IPS-20b (cell line): ENCODE data around the gene ABCG4.
A peak's percentile ranks its signal among the peaks of the same experiment; 100 is the strongest.
"Not testable (repeated sequence)": the region's sequence is repeated elsewhere in the genome, so short reads cannot be mapped to it uniquely, and the experiment has no call there.

Experiments
- H3K27ac ChIP-seq: one replicate; pipeline ENCODE4 v1.5.1; 2013; ENCODE audit warnings: low read length
- H3K27me3 ChIP-seq: 2 replicates; pipeline ENCODE4 v1.6.1; 2013; ENCODE audit warnings: mild to moderate bottlenecking, low read length, inconsistent platforms; ENCODE audit not compliant: insufficient read depth
- H3K36me3 ChIP-seq: 2 replicates; pipeline ENCODE4 v1.6.1; 2013; ENCODE audit warnings: low read depth, mild to moderate bottlenecking, inconsistent platforms, low read length, moderate library complexity; ENCODE audit not compliant: insufficient read depth
- H3K4me1 ChIP-seq: 2 replicates; pipeline ENCODE4 v1.6.1; 2013; ENCODE audit warnings: mild to moderate bottlenecking, control low read depth, inconsistent platforms, low read length, moderate library complexity; ENCODE audit not compliant: insufficient read depth
- H3K4me3 ChIP-seq: 2 replicates; pipeline ENCODE4 v1.5.1; 2013; ENCODE audit warnings: mild to moderate bottlenecking, low read length, inconsistent platforms
- H3K9ac ChIP-seq: 2 replicates; pipeline ENCODE4 v1.6.1; 2013; ENCODE audit warnings: low read depth, mild to moderate bottlenecking, inconsistent platforms, low read length, moderate library complexity
- H3K9me3 ChIP-seq: 2 replicates; pipeline ENCODE4 v1.6.1; 2013; ENCODE audit warnings: mild to moderate bottlenecking, low read depth, low read length, inconsistent platforms; ENCODE audit not compliant: insufficient read depth

ABCG4 gene

DNA sequence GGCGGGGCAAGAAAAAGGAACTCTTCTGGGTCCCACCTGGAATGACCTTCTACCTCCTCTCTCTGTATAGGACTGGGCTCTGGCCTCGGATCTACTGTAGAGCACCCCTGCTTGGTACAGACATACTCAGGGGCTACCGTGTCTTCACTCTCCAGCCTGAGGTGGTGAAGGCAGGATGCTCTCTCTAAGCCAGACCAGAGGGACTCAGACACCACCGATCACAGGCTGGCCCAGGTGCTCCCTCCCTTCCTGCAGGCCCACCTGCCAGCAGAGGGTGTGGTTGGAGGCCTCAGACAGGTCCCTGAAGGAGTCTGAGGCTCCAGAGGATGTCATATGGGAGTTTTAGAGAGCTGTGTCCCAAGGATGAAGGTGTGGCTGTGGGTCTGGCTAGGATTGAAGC is 40.5 kb downstream of the ABCG4 start:
- Histone ChIP-seq H3K36me3 (no peaks in the 10 kb centered on the region), H3K9ac (no peak overlapping the region), H3K27me3 (no peaks in the 10 kb centered on the region), H3K9me3 (no peaks in the 10 kb centered on the region), H3K4me3 (no peak overlapping the region), H3K4me1 (no peaks in the 10 kb centered on the region), H3K27ac (no peak overlapping the region)

DNA sequence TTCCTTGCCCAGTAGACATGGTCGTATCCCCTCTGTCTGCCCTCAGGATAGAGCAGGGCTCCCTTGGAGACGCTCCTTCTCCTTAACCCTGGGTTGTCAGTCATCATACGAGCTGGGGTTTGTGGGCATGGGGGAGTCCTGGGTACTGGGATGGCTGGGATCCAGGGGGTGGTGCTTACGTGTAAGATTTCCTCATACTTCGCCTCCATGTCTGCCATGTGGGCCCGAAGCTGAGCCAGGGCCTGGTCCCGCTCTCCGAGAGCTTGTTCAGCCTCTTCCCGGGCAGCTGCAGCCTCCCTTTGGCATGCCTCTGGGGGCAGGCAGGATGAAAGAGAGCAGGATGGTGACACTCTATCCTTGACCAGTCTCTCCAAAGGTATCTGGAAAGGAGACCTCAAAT is 41.7 kb downstream of the ABCG4 start:
- Histone ChIP-seq H3K4me3 (no peak overlapping the region), H3K9ac (no peak overlapping the region), H3K9me3 (no peaks in the 10 kb centered on the region), H3K36me3 (no peaks in the 10 kb centered on the region), H3K4me1 (peaks cover 3% of the 10 kb centered on the region; the same call in 1 of the 2 replicates), H3K27me3 (no peaks in the 10 kb centered on the region), H3K27ac (no peak overlapping the region)

DNA sequence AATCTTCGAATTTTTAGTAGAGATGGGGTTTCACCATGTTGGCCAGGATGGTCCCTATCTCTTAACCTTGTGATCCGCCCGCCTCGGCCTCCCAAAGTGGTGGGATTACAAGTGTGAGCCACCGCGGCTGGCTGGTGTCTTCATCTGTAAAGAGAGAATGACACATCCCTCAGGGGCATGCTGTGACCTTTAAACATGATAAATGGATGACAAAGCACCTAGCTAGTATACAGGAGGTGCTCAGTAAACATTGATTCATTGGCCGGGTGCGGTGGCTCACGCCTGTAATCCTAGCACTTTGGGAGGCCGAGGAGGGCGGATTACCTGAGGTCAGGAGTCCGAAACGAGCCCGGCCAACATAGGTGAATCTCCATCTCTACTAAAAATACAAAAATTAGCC is 42.4 kb downstream of the ABCG4 start:
- H3K27me3 ChIP-seq, H3K27ac ChIP-seq, H3K9ac ChIP-seq: not testable (repeated sequence)

DNA sequence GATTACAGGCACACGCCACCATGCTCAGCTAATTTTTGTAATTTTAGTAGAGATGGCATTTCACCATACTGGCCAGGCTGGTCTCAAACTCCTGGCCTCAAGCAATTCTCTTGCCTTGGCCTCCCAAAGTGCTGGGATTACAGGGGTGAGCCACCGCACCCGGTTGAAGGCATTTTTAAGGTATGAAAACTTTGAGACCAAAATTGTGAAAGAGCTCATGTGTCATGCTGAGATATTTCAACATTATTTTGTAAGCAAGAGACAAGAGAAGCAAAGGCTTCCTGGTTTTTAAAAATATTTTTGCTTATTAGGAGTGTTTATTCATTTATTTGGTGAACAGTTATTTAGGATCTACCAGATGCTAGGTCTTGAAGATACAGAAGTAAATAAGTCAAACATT is 43.3 kb downstream of the ABCG4 start:
- no peak overlapping the region for H3K9ac ChIP-seq
- no peak overlapping the region for H3K4me3 ChIP-seq
- no peaks in the 10 kb centered on the region for H3K9me3 ChIP-seq
- H3K27ac ChIP-seq = no peak overlapping the region
- H3K27me3 ChIP-seq = no peaks in the 10 kb centered on the region
- peaks cover 3% of the 10 kb centered on the region; the same call in 1 of the 2 replicates for H3K4me1 ChIP-seq
- no peaks in the 10 kb centered on the region for H3K36me3 ChIP-seq

More for the DNA sequence above, 42.4 kb downstream of the ABCG4 start:
- H3K4me1 ChIP-seq, H3K36me3 ChIP-seq, H3K4me3 ChIP-seq, H3K9me3 ChIP-seq: not testable (repeated sequence)

DNA sequence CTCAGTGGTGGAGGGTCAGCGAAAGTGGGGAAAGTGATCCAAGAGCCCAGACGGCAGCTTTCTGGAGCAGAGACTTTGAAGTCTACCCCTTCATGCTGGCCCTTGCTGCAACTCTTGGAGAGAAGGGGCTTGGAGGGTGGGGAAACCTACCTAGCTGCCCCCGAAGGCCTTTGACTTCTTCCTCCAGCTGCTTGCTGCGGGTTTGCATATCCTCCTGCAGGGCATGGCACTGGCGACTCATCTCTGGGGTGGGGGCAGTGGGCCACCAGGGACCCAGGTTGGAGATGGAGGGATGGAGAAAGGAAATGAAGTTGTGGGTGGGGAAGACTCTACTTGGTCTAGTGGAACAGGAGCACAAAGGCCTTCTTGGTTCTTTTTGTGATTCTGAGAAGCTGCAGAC is 44.1 kb downstream of the ABCG4 start:
- H3K36me3 ChIP-seq = no peaks in the 10 kb centered on the region
- H3K4me1 ChIP-seq = peaks cover 3% of the 10 kb centered on the region; the same call in 1 of the 2 replicates
- no peaks in the 10 kb centered on the region for H3K27me3 ChIP-seq
- no peaks in the 10 kb centered on the region for H3K9me3 ChIP-seq
- no peak overlapping the region for H3K27ac ChIP-seq
- H3K4me3 ChIP-seq = no peak overlapping the region
- H3K9ac ChIP-seq = no peak overlapping the region

DNA sequence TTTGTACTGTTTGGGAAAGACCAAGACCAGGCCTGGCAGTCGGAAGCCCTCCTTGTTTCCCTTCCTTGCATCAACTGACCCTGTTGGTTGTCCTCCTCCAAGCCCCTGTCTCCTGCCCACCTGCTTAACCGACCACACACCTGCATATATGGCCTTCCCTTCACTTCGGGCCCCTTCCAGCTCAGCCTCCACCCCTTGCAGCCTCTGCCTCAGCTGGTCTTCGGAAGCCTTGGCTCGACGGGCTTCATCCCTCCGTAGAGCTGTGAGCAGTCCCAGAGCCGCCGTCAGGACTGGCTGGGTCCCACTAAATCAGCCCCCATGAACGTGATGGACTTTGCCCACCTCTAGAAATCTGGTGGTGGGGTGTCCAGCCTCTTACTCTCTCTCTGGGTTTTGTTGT is 44.8 kb downstream of the ABCG4 start:
- no peaks in the 10 kb centered on the region for H3K9me3 ChIP-seq
- H3K4me3 ChIP-seq = no peak overlapping the region
- no peak overlapping the region for H3K27ac ChIP-seq
- no peak overlapping the region for H3K9ac ChIP-seq
- H3K36me3 ChIP-seq = no peaks in the 10 kb centered on the region
- H3K27me3 ChIP-seq = no peaks in the 10 kb centered on the region
- peaks cover 3% of the 10 kb centered on the region; the same call in 1 of the 2 replicates for H3K4me1 ChIP-seq

DNA sequence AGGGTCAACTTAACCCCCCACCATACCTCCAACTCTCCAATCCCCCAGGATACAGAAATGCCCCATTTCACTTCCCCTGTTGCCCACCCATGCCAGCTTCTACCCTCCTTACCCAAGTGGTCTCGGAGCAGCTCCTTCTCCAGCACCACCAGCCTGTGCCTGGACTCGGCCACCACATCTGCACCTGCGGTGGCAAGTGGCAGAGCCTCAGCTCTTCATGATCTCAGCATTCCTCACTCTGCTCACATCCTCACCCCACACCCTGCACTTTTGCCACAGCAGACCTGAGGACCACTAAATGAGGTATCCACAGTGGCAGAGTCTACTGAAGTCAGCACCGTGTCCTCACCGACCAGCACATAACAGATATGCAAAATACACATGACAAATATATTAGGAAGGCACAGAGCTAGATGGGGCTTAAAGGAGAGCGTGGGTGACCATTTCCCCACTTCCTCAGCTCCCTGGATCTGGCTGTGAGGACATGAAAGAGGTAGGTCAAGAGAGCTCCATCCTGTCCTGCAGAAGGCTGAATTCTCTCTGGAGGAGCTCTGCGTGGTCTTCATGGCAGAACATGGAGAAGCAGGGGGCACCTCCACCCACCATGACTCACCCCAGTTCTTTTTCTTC is 46.1 kb downstream of the ABCG4 start:
- no peak overlapping the region for H3K27ac ChIP-seq
- no peak overlapping the region for H3K9ac ChIP-seq
- H3K36me3 ChIP-seq = no peaks in the 10 kb centered on the region
- no peaks in the 10 kb centered on the region for H3K27me3 ChIP-seq
- H3K9me3 ChIP-seq = no peaks in the 10 kb centered on the region
- no peak overlapping the region for H3K4me3 ChIP-seq
- H3K4me1 ChIP-seq = peaks cover 3% of the 10 kb centered on the region; the same call in 1 of the 2 replicates

DNA sequence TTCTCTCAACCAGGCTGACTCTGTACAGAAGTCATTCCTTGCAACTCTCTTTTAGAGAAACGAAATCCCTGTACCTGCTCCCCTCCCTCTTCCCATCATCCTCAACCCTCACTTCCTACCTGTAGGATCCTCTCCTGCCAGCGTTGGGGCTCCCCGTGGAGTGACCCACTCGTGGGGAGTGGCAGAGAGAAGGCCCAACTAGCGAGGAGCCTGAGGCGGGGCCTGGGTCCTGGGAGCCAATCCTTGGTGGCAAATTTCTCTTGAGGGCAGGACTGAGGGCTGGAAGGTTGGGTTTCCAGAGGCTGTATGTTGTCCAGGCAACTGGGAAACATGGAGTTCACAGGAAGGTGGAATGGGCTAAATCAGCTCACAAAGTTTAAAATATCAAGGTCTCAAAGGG is 46.8 kb downstream of the ABCG4 start:
- no peaks in the 10 kb centered on the region for H3K36me3 ChIP-seq
- peak overlapping the region; percentile 7; the same call in 1 of the 2 replicates for H3K4me3 ChIP-seq
- H3K27me3 ChIP-seq = no peaks in the 10 kb centered on the region
- peaks cover 3% of the 10 kb centered on the region; the same call in 1 of the 2 replicates for H3K4me1 ChIP-seq
- no peaks in the 10 kb centered on the region for H3K9me3 ChIP-seq
- H3K27ac ChIP-seq = no peak overlapping the region
- no peak overlapping the region for H3K9ac ChIP-seq

DNA sequence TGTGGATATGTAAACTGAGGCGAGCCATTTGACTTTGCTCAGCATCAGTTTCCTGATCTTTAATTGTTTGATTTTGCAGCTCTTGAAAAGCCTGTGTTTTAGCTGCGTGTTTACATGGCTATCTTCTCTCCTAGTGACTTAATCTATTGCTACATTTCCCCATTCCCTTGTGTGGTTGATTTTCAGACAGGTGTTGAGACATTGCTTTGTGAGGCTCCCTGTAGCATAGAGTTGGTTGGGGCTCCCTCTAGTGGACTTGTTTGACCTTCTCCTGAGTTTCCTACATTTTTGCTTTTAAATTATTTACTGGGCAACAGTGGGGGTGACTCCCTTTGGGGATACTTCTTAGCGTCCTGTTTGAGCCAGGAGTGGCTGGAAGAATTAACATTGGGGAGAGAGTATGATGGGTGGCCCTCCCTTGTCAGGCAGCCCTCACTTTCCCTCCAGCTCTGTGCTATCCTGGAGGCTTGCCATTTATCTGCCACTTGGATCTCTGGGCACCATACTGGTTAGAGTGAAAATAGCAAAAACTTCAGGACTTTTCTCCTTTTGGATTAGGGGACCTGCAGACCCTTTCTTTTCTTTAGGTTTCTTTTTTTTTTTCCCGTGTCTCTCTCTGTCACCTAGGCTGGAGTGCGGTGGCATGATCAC is 48.1 kb downstream of the ABCG4 start:
- H3K36me3 ChIP-seq = no peaks in the 10 kb centered on the region
- H3K9ac ChIP-seq = no peak overlapping the region
- no peak overlapping the region for H3K4me3 ChIP-seq
- H3K27me3 ChIP-seq = no peaks in the 10 kb centered on the region
- no peaks in the 10 kb centered on the region for H3K9me3 ChIP-seq
- H3K27ac ChIP-seq = no peak overlapping the region
- peaks cover 3% of the 10 kb centered on the region; the same call in 1 of the 2 replicates for H3K4me1 ChIP-seq

DNA sequence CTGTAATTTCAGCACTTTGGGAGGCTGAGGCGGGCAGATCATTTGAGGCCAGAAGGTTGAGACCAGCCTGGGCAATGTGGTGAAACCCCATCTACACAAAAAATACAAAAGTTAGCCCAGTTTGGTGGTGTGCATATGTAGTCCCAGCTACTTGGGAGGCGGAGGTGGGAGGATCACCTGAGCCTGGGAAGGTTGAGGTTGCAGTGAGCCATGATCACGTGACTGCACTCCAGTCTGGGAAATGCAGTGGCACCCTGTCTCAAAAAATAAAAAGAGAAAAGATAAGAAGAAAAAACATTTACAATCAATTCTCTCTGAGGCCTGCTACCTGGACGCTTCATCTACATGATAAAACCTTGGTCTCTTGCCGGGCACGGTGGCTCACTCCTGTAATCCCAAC is 50.1 kb downstream of the ABCG4 start:
- H3K27ac ChIP-seq = no peak overlapping the region
- no peaks in the 10 kb centered on the region for H3K27me3 ChIP-seq
- H3K9me3 ChIP-seq = no peaks in the 10 kb centered on the region
- H3K9ac ChIP-seq = no peak overlapping the region
- no peaks in the 10 kb centered on the region for H3K36me3 ChIP-seq
- no peak overlapping the region for H3K4me3 ChIP-seq
- peaks cover 3% of the 10 kb centered on the region; the same call in 1 of the 2 replicates for H3K4me1 ChIP-seq

DNA sequence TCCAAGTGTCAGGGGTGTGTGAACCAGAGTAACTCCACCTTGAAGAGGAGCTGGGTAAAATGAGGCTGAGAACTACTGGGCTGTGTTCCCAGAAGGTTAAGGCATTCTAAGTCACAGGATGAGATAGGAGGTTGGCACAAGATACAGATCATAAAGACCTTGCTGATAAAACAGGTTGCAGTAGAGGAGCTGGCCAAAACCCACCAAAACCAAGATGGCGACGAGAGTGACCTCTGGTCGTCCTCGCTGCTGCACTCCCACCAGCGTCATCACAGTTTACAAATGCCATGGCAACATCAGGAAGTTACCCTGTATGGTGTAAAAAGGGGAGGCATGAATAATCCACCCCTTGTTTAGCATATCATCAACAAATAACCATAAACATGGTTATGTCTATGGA is 52.4 kb downstream of the ABCG4 start:
- not testable (repeated sequence) for H3K9ac ChIP-seq, H3K4me1 ChIP-seq, H3K9me3 ChIP-seq, H3K27ac ChIP-seq, H3K36me3 ChIP-seq, H3K4me3 ChIP-seq, H3K27me3 ChIP-seq

DNA sequence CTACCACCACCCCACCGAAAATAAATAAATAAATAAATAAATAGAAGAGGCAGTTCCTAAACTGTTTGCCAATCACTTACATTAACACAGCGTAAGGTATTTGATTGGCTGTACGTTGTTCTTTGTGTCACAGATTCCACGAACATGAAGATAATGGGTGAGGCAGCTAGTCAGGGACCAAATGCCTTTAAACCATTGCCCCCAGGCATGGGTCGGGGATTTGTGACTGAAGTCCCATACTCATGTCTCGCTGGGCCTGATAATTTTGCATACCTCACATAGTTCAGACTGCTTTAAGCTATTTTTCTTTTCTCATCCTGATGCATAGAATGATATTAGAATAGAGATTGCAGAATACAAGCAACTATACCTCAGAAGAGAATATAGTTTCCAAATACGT is 53.7 kb downstream of the ABCG4 start:
- Histone ChIP-seq H3K4me1 (peaks cover 7% of the 10 kb centered on the region; the same call in 1 of the 2 replicates), H3K4me3 (no peak overlapping the region), H3K27ac (no peak overlapping the region), H3K9ac (no peak overlapping the region), H3K27me3 (no peaks in the 10 kb centered on the region), H3K9me3 (no peaks in the 10 kb centered on the region), H3K36me3 (no peaks in the 10 kb centered on the region)
